Activated naive CD4-positive, alpha-beta T cell treated with anti-CD3 and anti-CD28 coated beads for 36 hours (primary cell): Measurements from ENCODE around the gene RPS16. TPM values are rescaled to one million over a fixed set of nuclear protein-coding genes. Genes with fewer than 3 reads are reported as not detected.
"Not testable (repeated sequence)": the region's sequence is repeated elsewhere in the genome, so short reads cannot be mapped to it uniquely, and the experiment has no call there.

Source experiments
- CTCF ChIA-PET: fragments of 350-600 bp; sonication (Branson Sonifier 250); formaldehyde crosslinking; loops from one replicate; lab custom pipeline; 2021; ENCODE audit warnings: antibody characterized with exemption; lab: Charles Lee
- DNase-seq: peaks from one replicate; pipeline ENCODE4 v3.0.0-alpha.2; 2020
- H3K27ac Mint-ChIP-seq: one replicate; pipeline ENCODE4 v1.8.0; 2021; ENCODE audit warnings: mild to moderate bottlenecking, mixed read lengths
- H3K27me3 Mint-ChIP-seq: one replicate; pipeline ENCODE4 v1.8.0; 2021; ENCODE audit warnings: low read depth, mixed read lengths
- H3K36me3 Mint-ChIP-seq: one replicate; pipeline ENCODE4 v1.8.0; 2021; ENCODE audit warnings: low read depth, mixed read lengths
- H3K4me1 Mint-ChIP-seq: one replicate; pipeline ENCODE4 v1.8.0; 2021; ENCODE audit warnings: low read depth, mixed read lengths
- H3K4me3 Mint-ChIP-seq: one replicate; pipeline ENCODE4 v1.8.0; 2021; ENCODE audit warnings: mild to moderate bottlenecking, moderate library complexity, mixed read lengths
- H3K9me3 Mint-ChIP-seq: one replicate; pipeline ENCODE4 v1.8.0; 2021; ENCODE audit warnings: mixed read lengths
- intact Hi-C: fragments of 100-400 bp; cut with micrococcal nuclease; formaldehyde crosslinking; loops from one replicate; pipeline ENCODE4 v1.15.1; 2023
- total RNA-seq, 2 experiments: library from RNA; stranded (reverse); gene quantifications; one replicate each; pipeline ENCODE4 v1.2.3, GENCODE V29; 2021

Gene RPS16
- 1,000 to 10,000 TPM; 4,195 to 4,327 TPM for total RNA-seq

GRCh38 chr19:39435499-39436349 lies at the start of gene RPS16:
Gene RPS16 (minus strand): TSS chr19:39435949. CDS start chr19:39435895, 54 bp downstream.
- CTCF ChIA-PET: interaction anchor here (0.5 to 1.8 kb wide), 8 partner anchors 10 to 1061 kb away, joined by 3 to 13 read pairs (median 6); partner anchors contain the start of genes EID2B, PLEKHG2, PSMD8 and SUPT5H
- H3K9me3 Mint-ChIP-seq: no peaks in the 10 kb centered on the region
- no peaks in the 10 kb centered on the region for H3K27me3 Mint-ChIP-seq
- peaks cover 41% of the 10 kb centered on the region for H3K36me3 Mint-ChIP-seq
- peak within 1 kb of the TSS; percentile 99 for H3K27ac Mint-ChIP-seq
- H3K4me1 Mint-ChIP-seq: peaks cover 54% of the 10 kb centered on the region
- intact Hi-C loops: loop anchor here (1.0 to 2.0 kb wide), 4 partner anchors 10 to 93 kb away; partner anchors contain the start of genes MED29, PAF1, PLEKHG2 and SAMD4B
- DNase-seq: peak; percentile 99
- H3K4me3 Mint-ChIP-seq: peak within 1 kb of the TSS; percentile 99

GRCh38 chr19:39483141-39483540 lies 47.4 kb upstream of the RPS16 start:
- Mint-ChIP-seq H3K27me3 (no peaks in the 10 kb centered on the region), H3K4me3 (peak overlapping the region; percentile 41), H3K9me3 (no peaks in the 10 kb centered on the region), H3K4me1 (peaks cover 27% of the 10 kb centered on the region), H3K27ac (no peak overlapping the region), H3K36me3 (peaks cover 22% of the 10 kb centered on the region)
- DNase-seq: no peak
- intact Hi-C loops: no loop called here
- CTCF ChIA-PET: interaction anchor here (0.7 to 1.3 kb wide), 2 partner anchors 20 to 49 kb away, joined by 3 to 4 read pairs; partner anchors contain the start of gene EID2B

GRCh38 chr19:39481676-39482075 lies 45.9 kb upstream of the RPS16 start:
- no peak for DNase-seq

GRCh38 chr19:39481229-39481545 lies 45.4 kb upstream of the RPS16 start:
- no peak for DNase-seq
- Mint-ChIP-seq H3K27ac (peak overlapping the region; percentile 63), H3K27me3 (no peaks in the 10 kb centered on the region), H3K9me3 (no peaks in the 10 kb centered on the region), H3K4me3 (peak overlapping the region; percentile 92), H3K4me1 (peaks cover 27% of the 10 kb centered on the region), H3K36me3 (peaks cover 16% of the 10 kb centered on the region)
- intact Hi-C loops: loop anchor here (2.0 kb wide), 1 partner anchor 52 kb away; the partner anchor contains the start of gene EID2B
- CTCF ChIA-PET: no interaction called here

More at GRCh38 chr19:39481676-39482075, 45.9 kb upstream of the RPS16 start:
- H3K27me3 Mint-ChIP-seq: no peaks in the 10 kb centered on the region
- H3K36me3 Mint-ChIP-seq: peaks cover 17% of the 10 kb centered on the region
- peak overlapping the region; percentile 92 for H3K4me3 Mint-ChIP-seq
- intact Hi-C loops: loop anchor here (2.0 kb wide), 1 partner anchor 51 kb away; the partner anchor contains the start of gene EID2B
- H3K27ac Mint-ChIP-seq: peak overlapping the region; percentile 63
- no peaks in the 10 kb centered on the region for H3K9me3 Mint-ChIP-seq
- CTCF ChIA-PET: no interaction called here
- H3K4me1 Mint-ChIP-seq: peaks cover 27% of the 10 kb centered on the region

GRCh38 chr19:39480337-39481228 lies 44.8 kb upstream of the RPS16 start, which contains the start of gene TIMM50:
Gene TIMM50 (plus strand): TSS chr19:39480838. CDS start chr19:39480854, 16 bp downstream.
- Mint-ChIP-seq H3K9me3 (no peaks in the 10 kb centered on the region), H3K27me3 (no peaks in the 10 kb centered on the region), H3K36me3 (peaks cover 16% of the 10 kb centered on the region), H3K4me3 (peak within 1 kb of the TSS; percentile 92), H3K27ac (peak within 1 kb of the TSS; percentile 90), H3K4me1 (peaks cover 27% of the 10 kb centered on the region)
- CTCF ChIA-PET: no interaction called here
- intact Hi-C loops: loop anchor here (1.0 to 2.0 kb wide), 3 partner anchors 35 to 89 kb away; partner anchors contain the start of genes EID2B, MED29, PAF1 and SUPT5H
- DNase-seq: peak; percentile 99

- CTCF ChIA-PET: no interaction called here
- no peak for DNase-seq
- H3K27ac Mint-ChIP-seq: peak overlapping the region; percentile 90
- peaks cover 27% of the 10 kb centered on the region for H3K4me1 Mint-ChIP-seq
- peaks cover 15% of the 10 kb centered on the region for H3K36me3 Mint-ChIP-seq
- H3K27me3 Mint-ChIP-seq: no peaks in the 10 kb centered on the region
- peak overlapping the region; percentile 92 for H3K4me3 Mint-ChIP-seq
- no peaks in the 10 kb centered on the region for H3K9me3 Mint-ChIP-seq
- intact Hi-C loops: loop anchor here (1.0 to 2.0 kb wide), 3 partner anchors 35 to 89 kb away; partner anchors contain the start of genes EID2B, MED29, PAF1 and SUPT5H
These were observed 44.2 kb upstream of the RPS16 start for GRCh38 chr19:39479916-39480315.

- intact Hi-C loops, H3K4me3 Mint-ChIP-seq, H3K27ac Mint-ChIP-seq, DNase-seq, H3K9me3 Mint-ChIP-seq, CTCF ChIA-PET, H3K27me3 Mint-ChIP-seq: not testable (repeated sequence)
- Mint-ChIP-seq H3K36me3 (peaks cover 20% of the 10 kb centered on the region), H3K4me1 (peaks cover 27% of the 10 kb centered on the region)
These were observed 43.6 kb upstream of the RPS16 start for GRCh38 chr19:39479319-39479801.

GRCh38 chr19:39475748-39476147 lies 40.0 kb upstream of the RPS16 start:
- intact Hi-C loops: no loop called here
- H3K4me1 Mint-ChIP-seq: peaks cover 15% of the 10 kb centered on the region
- H3K9me3 Mint-ChIP-seq: no peaks in the 10 kb centered on the region
- no peak overlapping the region for H3K4me3 Mint-ChIP-seq
- CTCF ChIA-PET: interaction anchor here (0.6 to 2.0 kb wide), 3 partner anchors 14 to 79 kb away, joined by 3 to 9 read pairs (median 3); no protein-coding TSS in a partner anchor
- H3K27ac Mint-ChIP-seq: no peak overlapping the region
- H3K36me3 Mint-ChIP-seq: peaks cover 27% of the 10 kb centered on the region
- H3K27me3 Mint-ChIP-seq: no peaks in the 10 kb centered on the region
- no peak for DNase-seq

- H3K27ac Mint-ChIP-seq: no peak overlapping the region
- no peaks in the 10 kb centered on the region for H3K9me3 Mint-ChIP-seq
- peaks cover 37% of the 10 kb centered on the region for H3K36me3 Mint-ChIP-seq
- H3K4me3 Mint-ChIP-seq: no peak overlapping the region
- H3K27me3 Mint-ChIP-seq: no peaks in the 10 kb centered on the region
- peaks cover 17% of the 10 kb centered on the region for H3K4me1 Mint-ChIP-seq
- CTCF ChIA-PET: interaction anchor here (0.6 to 2.0 kb wide), 18 partner anchors 11 to 372 kb away, joined by 3 to 9 read pairs (median 3); partner anchors contain the start of genes EID2 and EID2B
- DNase-seq: peak; percentile 76
- intact Hi-C loops: loop anchor here (1.0 kb wide), 1 partner anchor 58 kb away; the partner anchor contains the start of gene EID2B
These were observed 38.4 kb upstream of the RPS16 start for GRCh38 chr19:39474139-39474620.

GRCh38 chr19:39473443-39473960 lies 37.8 kb upstream of the RPS16 start:
- H3K4me1 Mint-ChIP-seq: peaks cover 17% of the 10 kb centered on the region
- no peak overlapping the region for H3K27ac Mint-ChIP-seq
- no peak overlapping the region for H3K4me3 Mint-ChIP-seq
- H3K9me3 Mint-ChIP-seq: no peaks in the 10 kb centered on the region
- no peak for DNase-seq
- CTCF ChIA-PET: interaction anchor here (0.6 to 1.6 kb wide), 9 partner anchors 16 to 67 kb away, joined by 3 to 9 read pairs (median 4); partner anchors contain the start of genes EID2 and EID2B
- no peaks in the 10 kb centered on the region for H3K27me3 Mint-ChIP-seq
- peaks cover 43% of the 10 kb centered on the region for H3K36me3 Mint-ChIP-seq
- intact Hi-C loops: no loop called here

GRCh38 chr19:39472746-39473442 lies 37.1 kb upstream of the RPS16 start:
- Mint-ChIP-seq H3K9me3 (no peaks in the 10 kb centered on the region), H3K27ac (no peak overlapping the region), H3K36me3 (peaks cover 45% of the 10 kb centered on the region), H3K4me3 (no peak overlapping the region), H3K4me1 (peaks cover 17% of the 10 kb centered on the region), H3K27me3 (no peaks in the 10 kb centered on the region)
- no peak for DNase-seq
- intact Hi-C loops: no loop called here
- CTCF ChIA-PET: no interaction called here
